Upper lobe of left lung (tissue), 6 donors: ENCODE results near the gene DTNB. TPM values are rescaled to one million over a fixed set of nuclear protein-coding genes. Genes with fewer than 3 reads are reported as not detected.

Experiments used
- ATAC-seq, 2 donors: fragments of 200-7000 bp; cut with Tn5 transposase; one replicate each; pipeline ENCODE4 v1.9.1; 2022; ENCODE audit warnings: mild to moderate bottlenecking in 2 of 2, moderate library complexity in 2 of 2; ENCODE audit not compliant: low FRiP score in 2 of 2
- DNase-seq, 2 donors: peaks; one replicate each; pipeline ENCODE4 v3.0.0-alpha.2; 2019 to 2020
- H3K27ac ChIP-seq, 4 donors: fragments of 200-600 bp; sonication (generic); one replicate each; pipeline ENCODE4 v1.5.1; 2016 to 2019
- H3K27me3 ChIP-seq, 4 donors: fragments of 200-600 bp; sonication (generic); one replicate each; pipeline ENCODE4 v1.5.1; 2017 to 2019
- H3K36me3 ChIP-seq, 4 donors: fragments of 200-600 bp; sonication (generic); one replicate each; pipeline ENCODE4 v1.5.1; 2016 to 2019
- H3K4me1 ChIP-seq, 4 donors: fragments of 200-600 bp; sonication (generic); one replicate each; pipeline ENCODE4 v1.5.1; 2018 to 2019
- H3K4me3 ChIP-seq, 4 donors: fragments of 200-600 bp; sonication (generic); one replicate each; pipeline ENCODE4 v1.5.1; 2017 to 2019; ENCODE audit warnings: mild to moderate bottlenecking in 2 of 4, moderate library complexity in 1 of 4
- H3K9me3 ChIP-seq, 4 donors: fragments of 200-600 bp; sonication (generic); one replicate each; pipeline ENCODE4 v1.5.1; 2018 to 2019
- WGBS, 2 donors: methylation state at CpG; one replicate each; pipeline ENCODE4 v1.1.5; 2017 to 2018; 5-methylcytosine and 5-hydroxymethylcytosine counted together
- small RNA-seq, 4 donors: library from RNA; depleted of rRNA; stranded (forward); fragments of <200 nt; gene quantifications; one replicate each; pipeline ENCODE3, GENCODE V24; 2016
- total RNA-seq, 6 donors: library from RNA; depleted of rRNA in 4 of 6; stranded (reverse); fragments of >200 nt in 4 of 6; gene quantifications; one replicate each; pipeline versions ENCODE4 v1.1.0 to v1.2.1, GENCODE V29; 2016 to 2021
- TF ChIP-seq, protein P1 (sequence below), 6 experiments: fragments of 450-650 bp in 4 of 6; fragments of 200-600 bp in 2 of 6; sonication (generic) in 2 of 6; IDR thresholded peaks; one replicate each; pipeline ENCODE4 v1.5.1; 2016 to 2019; ENCODE audit warnings: antibody characterized with exemption in 6 of 6
- donor health status: DM: no; HTN: no; CAD: no; lungs with moderate emphysema.
- donor health status: DM: no; HTN: yes; CAD: no; lungs with severe emphysema.

DTNB gene
- total RNA-seq, 6 donors from 2014 or later = 19.3 to 59.7 (median 25.6) TPM

- H3K4me3 ChIP-seq = no peak overlapping the region
- TF ChIP-seq, protein P1, sequence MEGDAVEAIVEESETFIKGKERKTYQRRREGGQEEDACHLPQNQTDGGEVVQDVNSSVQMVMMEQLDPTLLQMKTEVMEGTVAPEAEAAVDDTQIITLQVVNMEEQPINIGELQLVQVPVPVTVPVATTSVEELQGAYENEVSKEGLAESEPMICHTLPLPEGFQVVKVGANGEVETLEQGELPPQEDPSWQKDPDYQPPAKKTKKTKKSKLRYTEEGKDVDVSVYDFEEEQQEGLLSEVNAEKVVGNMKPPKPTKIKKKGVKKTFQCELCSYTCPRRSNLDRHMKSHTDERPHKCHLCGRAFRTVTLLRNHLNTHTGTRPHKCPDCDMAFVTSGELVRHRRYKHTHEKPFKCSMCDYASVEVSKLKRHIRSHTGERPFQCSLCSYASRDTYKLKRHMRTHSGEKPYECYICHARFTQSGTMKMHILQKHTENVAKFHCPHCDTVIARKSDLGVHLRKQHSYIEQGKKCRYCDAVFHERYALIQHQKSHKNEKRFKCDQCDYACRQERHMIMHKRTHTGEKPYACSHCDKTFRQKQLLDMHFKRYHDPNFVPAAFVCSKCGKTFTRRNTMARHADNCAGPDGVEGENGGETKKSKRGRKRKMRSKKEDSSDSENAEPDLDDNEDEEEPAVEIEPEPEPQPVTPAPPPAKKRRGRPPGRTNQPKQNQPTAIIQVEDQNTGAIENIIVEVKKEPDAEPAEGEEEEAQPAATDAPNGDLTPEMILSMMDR (IDR thresholded peaks at IDR 0.05) = no peak
- H3K36me3 ChIP-seq = peaks cover 0 to 3% (median 0%) of the 10 kb centered on the region in 4 donors
- H3K27me3 ChIP-seq = no peaks in the 10 kb centered on the region
- peak in 1 of 2 donors; percentile 39 for ATAC-seq
- peaks cover 0 to 12% (median 5%) of the 10 kb centered on the region in 4 donors for H3K9me3 ChIP-seq
- H3K4me1 ChIP-seq = peaks cover 3 to 18% (median 7%) of the 10 kb centered on the region in 4 donors
- WGBS, 2 donors = 81 to 89% methylated on average over 22 to 26 of the region's 27 CpGs
- H3K27ac ChIP-seq = no peak overlapping the region
- no peak for DNase-seq
Measured at GRCh38 chr2:25328152-25329085, 345.0 kb downstream of the DTNB start.

Small RNA genes lying within 50 kb of the gene (small RNA-seq; reads per million reads assigned to genes)
- gene MIR1301 (2.0 to 6.5 (median 3.4) reads per million in 4 donors), gene RF00019 (0 reads per million in 4 donors)

Other genes starting within 250 kb of the DTNB start
- gene ASXL2, start 204.9 kb upstream of the DTNB start, total RNA-seq = 10 to 100 TPM; 15.5 to 34.9 (median 25.6) TPM